ENCODE results near the gene PRRC1.
A peak's percentile ranks its signal among the peaks of the same experiment; 100 is the strongest.
"Not testable (repeated sequence)": the region's sequence is repeated elsewhere in the genome, so short reads cannot be mapped to it uniquely, and the experiment has no call there.

The PRRC1 gene

GRCh38 chr5:127545249-127545648 is 27.8 kb downstream of the PRRC1 start:
- not testable (repeated sequence) for DNase-seq

GRCh38 chr5:127549551-127549950 is 32.1 kb downstream of the PRRC1 start:
- no peak for DNase-seq

- DNase-seq: no peak
Measured at GRCh38 chr5:127550652-127551409, 33.4 kb downstream of the PRRC1 start.

DNA sequence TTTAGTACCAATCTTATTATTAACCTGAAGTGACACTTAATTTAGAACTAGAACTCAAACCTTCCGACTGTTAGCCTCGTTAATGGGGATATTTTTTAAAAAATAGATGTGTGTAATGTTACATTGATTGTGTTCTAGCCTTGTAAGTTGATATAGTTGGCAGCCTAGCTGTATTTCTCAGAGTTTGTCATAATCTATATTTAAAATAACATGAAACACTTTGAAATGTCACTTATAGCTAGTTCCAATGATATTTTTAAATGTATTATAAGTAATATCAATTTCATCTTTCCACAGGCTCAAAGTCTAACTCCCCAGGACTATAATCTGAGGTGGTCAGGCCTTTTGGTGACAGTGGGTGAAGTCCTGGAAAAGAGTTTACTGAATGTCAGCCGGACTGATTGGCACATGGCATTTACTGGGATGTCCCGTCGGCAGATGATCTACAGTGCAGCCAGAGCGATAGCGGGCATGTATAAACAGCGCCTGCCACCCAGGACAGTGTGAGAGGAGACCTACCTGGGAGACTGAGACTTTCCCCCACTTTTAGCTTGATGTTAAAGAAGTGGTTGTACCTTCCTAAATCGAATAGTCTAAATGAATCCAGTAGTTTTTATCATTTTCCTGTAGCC is 34.1 kb downstream of the PRRC1 start:
- no peak for DNase-seq

- DNase-seq: no peak
Measured at GRCh38 chr5:127555826-127556225, 38.4 kb downstream of the PRRC1 start.

- no peak for DNase-seq
Measured at GRCh38 chr5:127556609-127557334, 39.3 kb downstream of the PRRC1 start.

- DNase-seq: no peak
Measured at GRCh38 chr5:127558273-127558672, 40.8 kb downstream of the PRRC1 start.

- peak; percentile 77 for DNase-seq
Measured at GRCh38 chr5:127561254-127561653, 43.8 kb downstream of the PRRC1 start.

DNA sequence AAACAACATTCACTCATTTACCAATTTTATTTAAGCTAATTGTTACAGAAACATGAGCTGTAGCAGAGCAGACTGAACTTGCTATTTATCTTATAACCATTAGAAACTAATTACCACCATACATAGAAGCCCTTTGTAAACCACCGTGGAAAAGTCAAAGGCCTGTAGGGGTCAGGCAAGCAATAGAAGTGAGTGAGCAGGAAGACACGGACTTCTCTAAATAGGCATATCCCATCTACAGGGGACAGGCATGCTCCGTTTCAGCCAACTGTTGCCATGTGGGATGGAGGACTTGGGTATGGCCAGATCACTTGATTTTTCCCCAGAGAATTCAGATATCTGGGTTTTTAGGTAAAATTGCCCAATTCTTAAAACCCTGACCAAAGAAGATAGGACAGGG is 44.8 kb downstream of the PRRC1 start:
- DNase-seq: peak; percentile 29

DNA sequence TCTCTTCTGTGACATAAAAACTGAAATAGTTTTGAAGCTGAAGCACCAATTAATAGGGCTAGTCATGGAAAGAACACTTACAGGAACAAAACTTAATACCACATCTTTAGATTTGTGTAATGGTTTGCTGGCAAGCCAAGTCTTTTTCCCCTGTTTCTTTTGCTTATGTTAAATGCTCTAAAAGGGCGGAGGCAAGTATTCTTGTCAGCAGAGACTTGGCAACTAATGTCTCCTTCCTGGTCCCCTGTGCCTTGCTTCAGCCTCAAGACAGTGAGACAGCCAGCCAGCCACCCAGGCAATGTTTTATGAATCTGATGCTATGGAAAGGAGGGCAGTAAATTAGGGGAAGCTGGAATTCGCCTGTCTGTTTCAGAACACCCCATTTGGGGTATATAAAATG is 45.7 kb downstream of the PRRC1 start:
- no peak for DNase-seq

DNA sequence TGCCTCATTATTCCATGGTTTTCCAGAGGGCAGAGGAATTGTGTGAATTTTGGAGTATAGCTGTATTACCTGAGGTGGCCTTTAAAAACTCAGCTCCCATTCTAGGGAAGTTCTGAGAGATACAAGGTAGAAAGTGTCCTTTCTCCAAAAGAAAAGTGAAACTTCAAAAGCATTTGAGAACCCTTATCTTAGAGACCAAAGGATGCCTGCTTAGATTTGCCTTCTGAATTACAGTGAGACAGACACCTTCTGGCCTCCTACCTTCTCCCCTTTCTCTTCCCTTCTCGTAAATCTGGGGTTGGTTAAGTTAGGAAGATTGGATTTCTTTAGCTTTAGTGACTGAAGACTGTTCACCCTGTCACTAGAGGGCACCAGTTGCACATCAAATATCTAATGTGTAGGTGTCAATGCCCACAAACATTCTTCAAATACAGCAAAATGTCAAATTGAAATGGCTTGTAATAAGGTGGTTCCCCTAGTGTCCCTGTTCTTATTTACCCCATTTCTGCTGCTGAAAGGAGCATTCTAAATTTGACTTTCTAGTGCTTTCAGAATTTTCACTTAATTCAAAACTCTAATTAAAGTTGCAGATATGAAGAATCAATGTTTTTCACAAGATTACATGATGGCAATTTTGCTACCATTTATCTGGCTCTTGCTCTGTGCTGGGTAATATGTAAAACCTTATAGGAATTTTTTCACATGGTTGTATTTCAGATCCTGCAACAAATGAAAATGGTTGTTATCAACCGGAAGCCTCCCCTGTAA is 46.7 kb downstream of the PRRC1 start:
- peak; percentile 67 for DNase-seq

GRCh38 chr5:127565586-127566270 is 48.3 kb downstream of the PRRC1 start:
- no peak for DNase-seq

DNA sequence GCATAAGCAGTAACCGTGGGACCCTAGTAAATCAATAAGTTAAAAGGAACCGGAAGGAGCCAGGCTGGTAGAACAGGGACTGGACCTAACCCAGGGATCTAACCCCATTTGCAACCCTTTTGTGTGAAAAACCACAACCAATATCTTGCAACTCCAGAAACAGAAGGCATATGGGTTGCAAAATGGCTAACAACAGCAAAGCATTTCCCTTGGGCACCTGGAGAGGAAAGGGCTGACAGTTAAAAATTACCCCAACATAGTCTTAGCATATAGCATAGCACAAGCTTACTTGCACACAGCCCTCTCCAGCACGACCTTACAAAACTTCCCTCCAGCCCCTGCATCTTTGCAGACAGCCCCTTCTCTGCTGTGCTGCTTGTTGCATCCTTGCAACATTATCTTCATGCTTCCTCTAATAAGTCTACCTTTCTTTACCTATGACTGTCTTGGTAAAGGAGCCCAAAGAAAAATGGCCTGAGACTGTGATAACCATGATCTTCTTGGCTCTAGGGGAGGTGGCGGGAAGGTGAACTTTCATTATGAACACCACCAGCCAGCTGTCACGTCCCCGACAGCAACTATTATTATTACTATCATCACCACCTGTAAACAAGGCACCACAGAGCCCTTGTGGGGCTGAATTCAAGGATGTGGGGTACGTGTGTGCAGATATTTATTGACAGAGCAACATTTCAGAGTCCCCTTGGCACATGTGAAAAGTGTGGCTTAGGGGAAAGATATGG is 49.8 kb downstream of the PRRC1 start:
- no peak for DNase-seq

DNA sequence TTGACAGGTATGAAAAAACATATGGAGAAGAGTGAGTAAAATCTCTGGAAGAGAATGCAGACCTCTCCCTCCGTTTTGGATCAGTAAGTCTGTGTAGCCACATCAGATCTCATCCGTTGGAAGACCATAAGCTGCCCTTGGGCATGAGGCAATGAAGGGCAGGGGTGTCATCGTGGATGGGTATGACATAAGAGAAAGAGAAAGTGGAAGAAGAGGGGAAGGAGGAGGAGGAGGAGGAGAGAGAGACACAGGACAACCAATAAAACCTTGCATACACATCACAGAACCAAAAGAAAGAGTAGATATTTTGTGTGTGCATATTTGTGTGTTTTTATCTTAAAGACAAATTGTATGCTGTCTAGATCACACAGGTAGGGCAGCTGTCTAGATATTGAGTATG is 50.7 kb downstream of the PRRC1 start:
- DNase-seq: no peak

DNA sequence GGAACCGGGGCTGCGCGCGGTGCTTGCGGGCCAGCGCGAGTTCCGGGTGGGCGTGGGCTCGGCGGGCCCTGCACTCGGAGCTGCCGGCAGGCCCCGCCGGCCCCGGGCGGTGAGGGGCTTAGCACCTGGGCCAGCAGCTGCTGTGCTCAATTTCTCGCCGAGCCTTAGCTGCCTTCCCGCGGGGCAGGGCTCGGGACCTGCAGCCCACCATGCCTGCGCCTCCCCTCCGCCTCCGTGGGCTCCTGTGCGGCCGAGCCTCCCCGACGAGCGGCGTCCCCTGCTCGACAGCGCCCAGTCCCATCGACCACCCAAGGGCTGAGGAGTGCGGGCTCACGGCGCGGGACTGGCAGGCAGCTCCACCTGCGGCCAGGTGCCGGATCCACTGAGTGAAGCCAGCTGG is 52.0 kb downstream of the PRRC1 start:
- not testable (repeated sequence) for DNase-seq

DNA sequence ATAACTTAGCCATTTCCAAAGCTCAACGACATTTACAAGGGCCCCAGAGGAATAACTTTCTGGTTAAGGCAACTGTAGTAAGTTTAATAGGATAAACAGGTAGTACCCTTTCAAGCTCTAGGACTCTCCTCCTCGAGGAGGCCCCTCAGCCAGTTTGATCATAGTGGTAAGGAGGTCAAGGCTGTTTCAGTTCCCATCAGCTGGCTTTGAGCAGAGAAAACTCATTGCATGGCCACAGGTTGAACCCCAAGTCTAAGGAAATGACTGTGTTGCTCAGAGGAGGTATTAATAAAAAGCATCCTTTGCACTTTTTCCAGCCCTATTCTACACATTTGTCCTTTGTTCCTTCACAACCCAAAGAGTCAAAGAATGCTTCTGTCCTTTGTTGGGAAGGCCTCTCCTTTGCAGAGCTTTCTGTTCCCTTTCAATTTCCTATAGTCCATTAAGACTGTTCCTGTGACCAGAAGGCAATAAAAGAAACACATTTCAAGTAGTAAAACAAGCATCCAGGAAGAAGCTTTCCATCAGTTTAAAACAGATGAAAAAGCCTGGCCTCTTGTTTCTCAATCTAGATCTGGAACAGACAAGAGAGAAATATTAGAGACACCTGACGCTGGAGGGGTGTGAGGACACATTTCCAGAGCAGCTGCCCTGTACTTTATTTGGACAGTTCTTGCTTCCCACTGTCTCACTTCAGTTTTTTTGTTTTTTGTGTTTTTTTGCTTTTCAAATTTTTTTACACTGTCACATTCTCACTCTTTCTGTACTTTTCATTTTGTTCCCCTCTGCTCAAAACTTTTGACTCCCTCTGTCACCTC is 54.1 kb downstream of the PRRC1 start:
- DNase-seq: no peak

DNA sequence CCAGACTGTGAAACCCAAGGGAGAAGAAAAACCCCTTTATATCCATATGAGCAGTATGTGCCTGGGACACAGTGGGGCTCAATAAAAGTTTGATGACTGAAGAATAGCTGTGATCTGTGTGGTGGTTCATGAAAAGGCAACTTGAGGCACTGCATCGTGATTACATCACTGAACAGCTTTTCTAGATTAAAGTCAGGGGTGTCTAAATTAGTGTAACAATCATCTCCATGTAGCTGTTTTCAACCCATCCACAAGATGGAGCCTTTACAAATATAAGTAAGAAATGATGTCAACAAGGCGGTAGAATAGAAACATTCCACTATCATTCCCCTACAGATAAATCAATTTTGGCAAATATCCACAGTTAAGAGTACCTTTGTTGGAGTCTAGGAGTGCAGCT is 55.5 kb downstream of the PRRC1 start:
- DNase-seq: no peak

DNA sequence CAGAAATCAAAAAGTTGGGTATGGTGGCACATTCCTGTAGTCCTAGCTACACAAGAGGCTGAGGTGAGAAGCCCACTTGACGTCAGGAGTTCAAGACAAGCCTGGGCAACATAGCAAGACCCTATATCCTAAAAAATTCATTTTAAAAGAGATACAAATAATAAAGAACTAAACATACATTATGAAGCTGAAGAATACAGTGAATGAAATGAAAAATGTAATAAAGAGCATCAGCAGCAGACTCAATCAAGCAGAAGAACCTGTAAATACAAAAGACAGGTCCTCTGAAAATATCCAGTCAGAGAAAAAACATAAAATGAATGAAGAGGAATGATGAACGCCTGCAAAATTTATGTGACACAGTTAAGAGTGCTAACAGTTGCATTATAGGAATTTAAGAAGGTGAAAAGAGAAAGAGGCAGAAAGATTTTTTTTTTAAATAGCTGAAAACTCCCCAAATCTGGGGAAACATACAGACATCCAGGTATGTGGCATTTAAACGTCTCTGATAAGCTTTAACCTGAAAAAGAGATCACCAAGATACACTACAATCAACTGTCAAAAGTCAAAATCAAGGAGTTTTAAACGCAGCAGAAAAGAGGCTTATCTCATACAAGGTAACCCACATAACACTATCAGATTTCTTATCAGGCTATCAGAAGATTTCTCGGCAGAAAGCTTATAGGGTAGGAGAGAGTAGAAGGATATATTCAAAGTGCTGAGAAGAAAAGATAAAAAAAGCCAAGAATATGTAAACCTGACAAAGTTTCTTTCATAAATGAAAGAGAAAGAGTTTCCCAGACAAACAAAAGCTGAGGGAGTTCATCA is 57.6 kb downstream of the PRRC1 start:
- no peak for DNase-seq

DNA sequence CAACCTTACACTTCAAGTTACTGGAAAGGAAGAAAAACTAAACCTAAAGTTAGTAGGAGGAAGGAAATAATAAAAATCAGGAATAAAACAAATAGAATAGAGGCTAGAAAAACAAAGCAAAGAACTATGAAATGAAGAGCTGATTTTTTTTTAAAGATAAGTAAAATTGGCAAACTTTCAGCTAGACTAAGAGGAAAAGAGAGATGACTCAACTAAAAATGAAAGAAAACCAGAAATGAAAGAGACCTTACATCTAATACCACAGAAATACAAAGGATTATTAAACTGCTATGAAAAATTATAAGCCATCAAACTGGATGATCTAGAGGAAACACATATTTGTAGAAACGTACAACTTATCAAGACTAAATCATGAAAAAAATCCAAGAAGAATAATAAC is 60.0 kb downstream of the PRRC1 start:
- no peak for DNase-seq

- DNase-seq: no peak
Measured at GRCh38 chr5:127580731-127581130, 63.3 kb downstream of the PRRC1 start.
